Ectodermal cell (in vitro differentiated cells): ENCODE data around the gene KBTBD12. TPM values are rescaled to one million over a fixed set of nuclear protein-coding genes. Genes with fewer than 3 reads are reported as not detected.
"Not testable (repeated sequence)": the region's sequence is repeated elsewhere in the genome, so short reads cannot be mapped to it uniquely, and the experiment has no call there.

Experiments used
- H3K27ac ChIP-seq: 2 replicates; pipeline ENCODE4 v1.7.0; 2013; ENCODE audit warnings: mild to moderate bottlenecking, low read depth, low read length; ENCODE audit not compliant: insufficient read depth, poor library complexity, severe bottlenecking
- H3K27me3 ChIP-seq: 2 replicates; pipeline ENCODE4 v1.7.0; 2013; ENCODE audit warnings: mild to moderate bottlenecking, low read length; ENCODE audit not compliant: insufficient read depth, control insufficient read depth, poor library complexity, severe bottlenecking
- H3K36me3 ChIP-seq: one replicate; pipeline ENCODE4 v1.7.0; 2013; ENCODE audit warnings: low read length; ENCODE audit not compliant: control insufficient read depth, insufficient read depth
- H3K4me1 ChIP-seq: one replicate; pipeline ENCODE4 v1.7.0; 2013; ENCODE audit warnings: low read length; ENCODE audit not compliant: control insufficient read depth, insufficient read depth
- H3K4me3 ChIP-seq: 2 replicates; pipeline ENCODE4 v1.7.0; 2013; ENCODE audit warnings: low read depth, low read length, control low read depth; ENCODE audit not compliant: insufficient read depth
- H3K9me3 ChIP-seq: 2 replicates; pipeline ENCODE4 v1.7.0; 2013; ENCODE audit warnings: mild to moderate bottlenecking, low read length, moderate library complexity; ENCODE audit not compliant: control insufficient read depth
- WGBS, 2 experiments: methylation state at CpG; one replicate each; pipeline ENCODE4 v1.1.7; 2013; ENCODE audit warnings: missing lambda C conversion rate in 2 of 2; 5-methylcytosine and 5-hydroxymethylcytosine counted together
- polyA plus RNA-seq, 4 experiments: library from polyadenylated mRNA; stranded (reverse); fragments of 50-300 nt; gene quantifications; one replicate each; pipeline ENCODE4 v1.2.3, GENCODE V29; 2013

The KBTBD12 gene
- not detected for polyA plus RNA-seq (2013, experiment 1 of 4)
- polyA plus RNA-seq (2013, experiment 2 of 4), result not detected
- polyA plus RNA-seq (2013, experiment 3 of 4), result not detected
- not detected for polyA plus RNA-seq (2013, experiment 4 of 4)

- Histone ChIP-seq H3K36me3 (no peaks in the 10 kb centered on the region), H3K9me3 (no peaks in the 10 kb centered on the region), H3K27me3 (peaks cover 26% of the 10 kb centered on the region), H3K27ac (no peak within 1 kb of the TSS), H3K4me3 (no peak within 1 kb of the TSS), H3K4me1 (no peaks in the 10 kb centered on the region)
- WGBS, 2 experiments, result 63 to 67% methylated on average over 69 of the region's 69 CpGs
Measured at GRCh38 chr3:127915115-127915936, at the start of gene KBTBD12. TSS of gene KBTBD12 (plus strand) at chr3:127915232. CDS start at chr3:127923062, 7,830 bp downstream.

GRCh38 chr3:127865941-127866340 lies 49.1 kb upstream of the KBTBD12 start:
- Histone ChIP-seq H3K36me3 (no peaks in the 10 kb centered on the region), H3K27me3 (no peaks in the 10 kb centered on the region), H3K4me1 (no peaks in the 10 kb centered on the region), H3K27ac (no peak overlapping the region), H3K9me3 (no peaks in the 10 kb centered on the region), H3K4me3 (no peak overlapping the region)
- 58 to 76% methylated on average over 3 to 4 of the region's 4 CpGs for WGBS, 2 experiments

GRCh38 chr3:127867412-127867811 lies 47.6 kb upstream of the KBTBD12 start:
- Histone ChIP-seq H3K9me3 (no peaks in the 10 kb centered on the region), H3K27ac (no peak overlapping the region), H3K4me3 (no peak overlapping the region), H3K27me3 (no peaks in the 10 kb centered on the region), H3K36me3 (no peaks in the 10 kb centered on the region), H3K4me1 (no peaks in the 10 kb centered on the region)
- WGBS, 2 experiments, result 100% methylated on average over 1 to 2 of the region's 2 CpGs

GRCh38 chr3:127867986-127868385 lies 47.0 kb upstream of the KBTBD12 start:
- Histone ChIP-seq H3K27ac (no peak overlapping the region), H3K9me3 (no peaks in the 10 kb centered on the region), H3K36me3 (no peaks in the 10 kb centered on the region), H3K4me3 (no peak overlapping the region), H3K4me1 (no peaks in the 10 kb centered on the region), H3K27me3 (no peaks in the 10 kb centered on the region)

- Histone ChIP-seq H3K4me3 (no peak overlapping the region), H3K27me3 (no peaks in the 10 kb centered on the region), H3K4me1 (no peaks in the 10 kb centered on the region), H3K27ac (no peak overlapping the region), H3K9me3 (no peaks in the 10 kb centered on the region), H3K36me3 (no peaks in the 10 kb centered on the region)
- 86 to 94% methylated on average over 4 of the region's 4 CpGs for WGBS, 2 experiments
Measured at GRCh38 chr3:127870156-127870555, 44.9 kb upstream of the KBTBD12 start.

GRCh38 chr3:127874097-127874496 lies 40.9 kb upstream of the KBTBD12 start:
- WGBS, 2 experiments, result 92 to 96% methylated on average over 5 of the region's 5 CpGs
- not testable (repeated sequence) for H3K36me3 ChIP-seq, H3K27ac ChIP-seq, H3K9me3 ChIP-seq, H3K4me3 ChIP-seq, H3K27me3 ChIP-seq, H3K4me1 ChIP-seq

- Histone ChIP-seq H3K27ac (no peak overlapping the region), H3K36me3 (no peaks in the 10 kb centered on the region), H3K9me3 (no peaks in the 10 kb centered on the region), H3K4me3 (no peak overlapping the region), H3K27me3 (no peaks in the 10 kb centered on the region), H3K4me1 (no peaks in the 10 kb centered on the region)
- WGBS, 2 experiments, result 90 to 95% methylated on average over 3 of the region's 3 CpGs
Measured at GRCh38 chr3:127881586-127881985, 33.4 kb upstream of the KBTBD12 start.

- no peak overlapping the region for H3K27ac ChIP-seq
- H3K27me3 ChIP-seq, result no peaks in the 10 kb centered on the region
- H3K4me1 ChIP-seq, result no peaks in the 10 kb centered on the region
- no peaks in the 10 kb centered on the region for H3K9me3 ChIP-seq
- H3K36me3 ChIP-seq, result no peaks in the 10 kb centered on the region
- no peak overlapping the region for H3K4me3 ChIP-seq
Measured at GRCh38 chr3:127884041-127884440, 31.0 kb upstream of the KBTBD12 start.

- no peaks in the 10 kb centered on the region for H3K9me3 ChIP-seq
- H3K27ac ChIP-seq, result no peak overlapping the region
- H3K4me3 ChIP-seq, result no peak overlapping the region
- H3K27me3 ChIP-seq, result no peaks in the 10 kb centered on the region
- H3K36me3 ChIP-seq, result no peaks in the 10 kb centered on the region
- no peaks in the 10 kb centered on the region for H3K4me1 ChIP-seq
- 91 to 93% methylated on average over 9 of the region's 9 CpGs for WGBS, 2 experiments
Measured at GRCh38 chr3:127886231-127886955, 28.6 kb upstream of the KBTBD12 start.

GRCh38 chr3:127886956-127887231 lies 28.1 kb upstream of the KBTBD12 start:
- no peaks in the 10 kb centered on the region for H3K9me3 ChIP-seq
- no peak overlapping the region for H3K27ac ChIP-seq
- no peaks in the 10 kb centered on the region for H3K27me3 ChIP-seq
- no peaks in the 10 kb centered on the region for H3K4me1 ChIP-seq
- no peak overlapping the region for H3K4me3 ChIP-seq
- H3K36me3 ChIP-seq, result no peaks in the 10 kb centered on the region
